Body of pancreas (tissue), 4 donors: Measurements from ENCODE around the gene POLA2.

Experiments used
- CTCF ChIP-seq, 7 experiments: fragments of 450-650 bp in 4 of 7; fragments of 200-600 bp in 3 of 7; sonication (generic) in 3 of 7; IDR thresholded peaks; one replicate each; pipeline ENCODE4 v1.5.1; 2016 to 2019; ENCODE audit warnings: antibody characterized with exemption in 7 of 7
- POLR2A ChIP-seq, 3 donors: fragments of 450-650 bp; IDR thresholded peaks; one replicate each; pipeline ENCODE4 v1.6.1; 2016; ENCODE audit warnings: antibody characterized with exemption in 3 of 3, mild to moderate bottlenecking in 2 of 3

DNA sequence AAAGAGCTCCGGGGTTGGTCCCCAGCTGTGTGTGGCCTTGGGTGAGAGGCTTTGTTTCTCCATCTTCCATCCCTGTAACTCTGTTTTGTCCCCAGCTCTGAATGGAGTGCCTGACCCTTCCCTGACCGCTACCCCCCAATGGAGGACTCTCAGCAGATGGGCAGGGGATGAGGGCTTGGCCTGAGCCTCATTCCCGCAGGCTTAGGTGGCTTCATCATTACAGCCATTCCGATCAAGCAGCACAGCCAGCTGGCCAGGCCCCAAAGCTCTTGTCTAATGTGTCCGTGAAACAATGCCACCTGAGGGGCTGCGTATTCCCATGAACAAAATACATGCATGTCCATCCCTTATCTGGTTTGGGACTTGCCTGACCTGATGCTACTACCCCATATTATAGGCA lies 49.0 kb downstream of the POLA2 start:
- no peak for TF ChIP-seq CTCF (IDR thresholded peaks at IDR 0.05)
- TF ChIP-seq POLR2A (IDR thresholded peaks at IDR 0.05) = no peak
